CD4-positive, alpha-beta T cell treated with Interleukin-15 for 4 hours (primary cell): Measurements from ENCODE around the gene PRTFDC1.

Experiments
- DNase-seq: peaks from one replicate; pipeline ENCODE4 v3.0.0-alpha.2; 2020; ENCODE audit warnings: low spot score

Gene PRTFDC1

GRCh38 chr10:24902400-24902728 is 50.0 kb downstream of the PRTFDC1 start:
- no peak for DNase-seq

GRCh38 chr10:24901686-24902399 is 50.6 kb downstream of the PRTFDC1 start:
- DNase-seq = no peak

DNA sequence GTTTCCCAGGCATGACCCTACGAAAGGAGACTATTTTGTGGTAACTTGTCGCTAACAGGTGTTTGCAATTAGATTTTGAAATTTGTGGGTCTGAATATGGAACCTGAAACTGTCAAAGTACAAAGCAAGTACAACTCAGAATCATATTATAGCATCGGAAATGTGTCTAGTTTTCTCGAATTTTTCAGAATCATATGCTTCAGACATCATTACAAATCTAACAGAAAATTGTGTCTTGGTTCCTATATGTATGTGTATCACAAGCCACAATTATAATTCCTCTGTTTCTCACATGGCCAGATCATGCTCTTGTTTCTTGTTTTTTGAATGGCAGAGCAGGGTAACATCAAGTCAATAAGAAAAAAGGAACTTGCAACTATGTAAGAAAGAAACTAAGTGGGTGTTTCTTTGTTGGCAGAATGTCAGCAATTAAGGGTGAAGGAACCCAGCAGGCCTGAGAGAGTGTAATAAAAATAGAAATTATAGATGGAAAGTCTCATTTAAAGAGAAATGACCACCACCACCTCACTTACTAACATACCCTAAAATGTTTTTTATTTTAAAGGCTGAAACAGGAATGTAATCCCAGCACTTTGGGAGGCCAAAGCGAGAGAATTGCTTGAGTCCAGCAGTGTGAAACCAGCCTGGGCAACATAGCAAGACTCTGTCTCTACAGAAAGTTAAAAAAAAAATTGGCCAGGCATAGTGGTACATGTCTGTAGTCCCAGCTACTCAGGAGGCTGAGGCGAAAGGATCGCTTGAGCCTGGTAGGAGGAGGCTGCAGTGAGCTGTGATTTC is 51.3 kb downstream of the PRTFDC1 start:
- DNase-seq = no peak

DNA sequence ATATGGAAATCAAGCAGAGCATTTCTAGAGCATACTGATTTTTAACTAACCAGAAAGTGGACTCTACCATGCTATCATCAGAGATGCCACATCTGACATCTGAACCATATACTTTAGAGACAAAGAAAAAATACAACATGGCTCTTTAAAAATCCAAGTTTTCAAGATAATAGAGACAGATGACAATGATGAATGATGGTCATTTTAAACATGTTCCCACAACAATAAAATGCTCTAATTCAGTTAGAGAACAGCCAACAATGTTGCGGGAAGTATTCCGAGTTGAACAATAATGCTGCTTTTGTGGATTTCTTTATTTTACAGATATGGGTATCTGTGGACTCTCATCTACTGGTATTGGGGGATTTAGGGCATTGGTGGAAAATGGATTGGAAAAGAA is 52.8 kb downstream of the PRTFDC1 start:
- no peak for DNase-seq

- DNase-seq = no peak
These were observed 53.9 kb downstream of the PRTFDC1 start for GRCh38 chr10:24898501-24898900.

GRCh38 chr10:24897326-24897926 is 55.0 kb downstream of the PRTFDC1 start:
- peak; percentile 54 for DNase-seq

DNA sequence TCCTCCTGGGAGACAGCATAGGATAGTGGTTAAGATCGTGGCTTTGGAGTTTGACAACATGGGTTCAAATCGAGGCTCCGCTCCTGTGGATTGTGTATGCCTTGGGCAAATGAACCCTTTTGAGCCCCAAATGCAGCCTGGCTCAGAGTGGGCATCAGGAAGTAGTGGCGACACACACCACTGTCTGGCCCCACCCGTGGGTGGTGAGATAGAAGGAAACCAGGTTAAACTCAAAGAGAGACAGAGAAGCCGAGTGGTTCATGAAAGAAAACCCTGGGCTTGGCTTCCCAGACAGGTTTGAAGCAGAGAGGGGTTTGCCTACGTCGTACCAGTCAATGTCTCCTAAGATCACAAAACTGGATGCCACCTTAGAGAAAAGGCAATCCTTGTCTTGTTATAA is 57.7 kb downstream of the PRTFDC1 start:
- DNase-seq = peak; percentile 22

- no peak for DNase-seq
These were observed 58.1 kb downstream of the PRTFDC1 start for GRCh38 chr10:24894309-24894708.

DNA sequence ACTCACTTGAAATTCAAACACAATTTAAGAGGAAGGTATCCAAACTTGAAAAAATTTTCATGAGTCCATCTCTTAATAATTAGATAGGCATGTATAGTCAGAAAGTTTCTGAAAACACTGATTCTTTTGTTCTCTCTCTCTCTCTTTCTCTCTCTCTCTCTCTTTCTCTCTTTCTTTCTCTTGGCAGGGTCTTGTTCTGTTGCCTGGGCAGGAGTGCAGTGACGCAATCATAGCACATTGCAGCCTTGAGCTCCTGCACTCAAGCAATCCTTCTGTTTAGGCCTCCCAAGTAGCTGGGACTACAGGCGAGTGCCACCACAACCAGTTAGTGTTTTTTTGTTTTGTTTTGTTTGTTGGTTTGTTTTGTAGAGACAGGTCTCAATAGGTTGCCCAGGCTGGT is 59.3 kb downstream of the PRTFDC1 start:
- no peak for DNase-seq

DNA sequence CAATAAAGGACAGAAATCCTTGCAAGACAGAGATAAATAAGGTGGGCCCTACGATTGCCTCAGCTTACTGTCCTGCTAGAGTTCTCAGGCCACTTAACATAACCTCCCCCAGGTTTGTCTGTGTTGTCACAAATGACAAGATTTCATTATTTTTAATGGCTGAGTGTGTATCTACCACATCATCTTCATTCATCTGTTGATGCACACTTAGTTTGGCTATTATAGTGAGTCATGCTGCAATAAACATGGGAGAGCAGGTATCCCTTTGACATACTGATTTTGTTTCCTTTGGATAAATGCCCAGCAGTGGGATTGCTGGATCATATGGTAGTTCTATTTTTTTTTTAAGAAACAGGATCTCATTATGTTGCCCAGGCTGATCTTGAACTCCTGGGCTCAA is 60.6 kb downstream of the PRTFDC1 start:
- no peak for DNase-seq

DNA sequence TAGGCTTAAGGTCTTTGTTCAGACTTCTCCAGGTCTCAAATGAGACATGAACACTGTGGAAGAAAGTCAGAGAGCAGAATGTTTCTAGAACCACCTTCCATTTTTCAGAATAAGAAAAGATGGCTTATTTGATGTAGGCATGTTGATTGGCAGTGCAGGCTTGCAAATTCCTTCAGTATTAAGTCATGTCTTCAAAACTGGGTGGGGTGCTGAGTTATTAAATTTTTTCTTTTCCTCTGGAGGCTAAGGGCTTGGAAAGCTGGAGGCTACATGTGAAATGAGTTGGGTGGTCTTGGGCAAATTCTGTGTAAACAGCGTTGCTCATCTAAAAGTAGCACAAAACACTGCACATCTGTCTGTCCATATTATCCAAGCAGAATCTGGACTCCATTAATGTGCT is 62.8 kb downstream of the PRTFDC1 start:
- DNase-seq = no peak

- no peak for DNase-seq
These were observed 64.6 kb downstream of the PRTFDC1 start for GRCh38 chr10:24887855-24888231.

DNA sequence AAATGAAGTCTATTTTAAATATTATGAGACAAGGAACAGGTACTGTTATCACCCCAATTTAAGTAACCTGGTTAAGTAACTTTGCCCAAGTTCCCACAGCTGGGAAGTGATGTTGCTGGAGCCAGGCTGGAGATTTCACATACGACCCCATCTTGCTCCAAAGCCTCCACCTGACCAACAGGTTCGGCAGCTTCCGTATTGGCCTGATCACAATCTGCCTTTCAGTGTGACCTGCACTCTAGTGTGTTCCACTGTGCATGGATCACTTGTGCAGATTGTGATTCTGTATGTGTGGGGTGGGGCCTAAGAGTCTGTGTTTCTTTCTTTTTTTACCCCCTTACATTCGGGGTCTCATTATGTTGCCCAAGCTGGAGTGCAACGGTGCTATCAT is 66.1 kb downstream of the PRTFDC1 start:
- no peak for DNase-seq

DNA sequence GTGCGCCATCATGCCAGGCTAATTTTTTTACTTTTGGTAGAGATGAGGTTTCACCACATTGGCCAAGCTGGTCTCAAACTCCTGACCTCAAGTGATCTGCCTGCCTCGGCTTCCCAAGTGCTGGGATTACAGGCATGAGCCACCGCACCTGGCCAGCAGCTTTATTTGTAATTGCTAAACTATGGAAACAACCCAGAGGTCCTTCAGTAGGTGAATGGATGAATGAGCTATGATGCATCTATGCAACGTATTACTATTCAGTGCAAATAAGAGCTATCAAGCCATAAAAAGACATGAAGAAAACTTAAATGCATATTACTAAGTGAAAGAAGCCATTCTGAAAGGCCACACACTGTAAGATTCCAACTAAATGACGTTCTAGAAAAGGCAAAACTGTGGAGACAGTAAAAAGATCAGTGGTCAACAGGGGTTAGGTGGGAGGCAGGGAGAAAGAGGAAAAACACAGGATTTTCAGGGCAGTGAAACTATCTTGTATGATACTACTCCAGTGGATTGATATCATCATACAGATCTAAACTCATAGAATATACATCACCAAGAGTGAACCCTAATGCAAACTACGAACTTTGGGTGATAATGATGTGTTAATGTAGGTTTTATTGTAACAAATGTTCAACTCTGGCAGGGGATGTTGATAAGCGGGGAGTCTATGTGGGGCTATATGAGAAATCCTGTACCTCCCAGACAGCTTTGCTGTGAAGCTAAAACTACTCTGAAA is 66.7 kb downstream of the PRTFDC1 start:
- no peak for DNase-seq

DNA sequence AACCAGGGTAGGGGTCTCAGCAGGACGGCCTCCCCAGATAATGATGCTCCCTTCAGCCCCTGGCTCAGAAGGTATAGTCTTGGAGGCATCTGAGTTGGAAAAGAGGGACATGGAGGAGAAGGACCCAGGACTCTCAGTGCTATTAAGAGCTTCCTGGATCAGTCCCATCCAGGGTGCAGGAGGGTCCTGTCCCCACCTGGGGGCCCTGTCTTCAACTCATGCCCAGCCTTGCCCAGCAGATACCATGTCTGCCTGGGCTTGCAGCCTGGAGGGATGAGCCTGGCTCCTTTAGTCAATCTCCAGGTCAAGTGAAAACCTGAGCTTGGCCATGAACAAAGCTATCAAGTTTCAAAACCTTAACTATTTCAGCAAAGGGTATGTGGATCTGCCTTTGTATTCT is 67.6 kb downstream of the PRTFDC1 start:
- DNase-seq = no peak

DNA sequence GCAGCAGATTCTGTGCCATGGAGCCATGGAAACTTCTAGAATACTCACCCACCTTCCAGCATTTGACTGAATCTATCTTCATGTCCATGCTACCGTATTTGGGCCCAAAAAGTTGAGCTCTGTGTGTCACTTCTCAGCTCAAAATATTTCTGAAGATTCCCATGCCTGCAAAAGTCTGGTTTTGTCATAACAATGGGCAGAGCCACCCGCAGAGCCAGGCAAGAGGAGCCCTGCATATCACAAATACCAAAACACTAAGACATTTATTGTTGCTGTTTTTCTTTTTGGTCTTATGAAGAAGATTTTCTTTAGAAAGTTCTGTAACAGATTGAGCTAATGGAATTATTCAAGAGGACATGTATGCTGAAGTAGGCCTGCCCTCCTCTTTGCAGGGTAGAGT is 68.1 kb downstream of the PRTFDC1 start:
- no peak for DNase-seq

- DNase-seq = no peak
These were observed 69.2 kb downstream of the PRTFDC1 start for GRCh38 chr10:24883176-24883575.

DNA sequence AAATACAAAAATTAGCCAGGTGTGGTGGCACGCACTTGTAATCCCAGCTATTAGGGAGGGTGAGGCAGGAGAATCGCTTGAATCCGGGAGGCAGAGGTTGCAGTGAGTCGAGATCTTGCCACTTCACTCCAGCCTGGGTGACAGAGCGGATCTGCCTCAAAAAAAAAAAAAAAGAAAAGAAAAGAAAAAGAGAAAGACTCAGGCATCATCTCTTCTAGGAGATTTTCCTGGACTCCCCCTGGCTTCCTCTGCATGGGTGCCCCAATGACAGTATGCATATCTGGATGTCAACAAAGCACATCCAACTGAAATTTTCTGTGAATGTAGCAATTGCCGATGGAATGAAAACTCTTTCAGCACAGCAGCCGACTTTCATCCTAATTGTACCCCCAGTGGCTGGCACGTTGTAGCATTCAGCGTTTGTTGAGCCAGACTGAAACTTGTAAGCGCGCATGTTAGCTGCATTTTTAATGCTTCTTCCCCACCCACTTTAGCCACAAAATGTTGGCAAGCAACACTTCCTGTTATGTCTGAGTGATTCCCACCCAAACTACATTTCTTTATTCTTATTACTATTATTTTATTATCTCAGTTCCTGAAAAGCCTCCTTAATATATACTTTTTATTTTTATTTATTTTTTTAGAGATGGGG is 70.2 kb downstream of the PRTFDC1 start:
- DNase-seq = peak; percentile 65

GRCh38 chr10:24879861-24880260 is 72.5 kb downstream of the PRTFDC1 start:
- no peak for DNase-seq

DNA sequence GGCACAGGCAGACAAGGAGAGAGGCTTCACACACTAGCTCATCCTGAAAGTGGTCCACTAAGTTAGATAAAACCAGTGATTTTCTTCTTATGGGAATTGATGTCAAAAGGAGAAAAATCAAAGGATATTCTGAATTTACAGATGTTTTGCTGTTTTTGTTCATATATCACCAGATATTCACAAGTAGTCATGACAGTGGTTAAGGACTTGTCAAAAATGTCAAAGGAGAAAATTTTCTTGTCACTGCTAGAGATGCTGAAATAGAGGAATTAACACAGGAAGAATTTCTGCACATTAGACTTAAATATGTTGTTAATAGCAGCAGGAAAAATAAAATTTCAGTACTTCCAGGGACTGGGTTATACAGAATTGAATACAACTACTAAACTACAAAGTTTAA is 78.3 kb downstream of the PRTFDC1 start:
- DNase-seq = no peak

DNA sequence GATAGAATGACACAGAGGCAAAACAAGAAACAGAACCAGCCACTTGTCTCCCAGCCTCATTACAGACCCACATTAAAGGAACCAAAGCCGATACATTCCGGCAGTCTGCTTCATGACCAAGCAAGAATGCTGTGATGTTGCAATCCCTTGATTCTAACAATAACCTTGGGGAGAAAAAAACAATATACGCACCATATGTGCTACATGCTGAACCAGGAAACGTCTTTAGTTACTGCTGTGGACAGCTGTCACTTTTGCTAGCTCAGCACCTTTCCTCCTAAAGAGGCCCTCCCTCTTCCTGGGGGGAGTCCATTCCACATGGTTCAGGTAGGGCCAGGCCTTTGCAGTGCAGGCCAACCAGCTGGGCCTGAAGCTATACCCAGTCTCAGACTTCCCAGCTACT is 79.1 kb downstream of the PRTFDC1 start:
- no peak for DNase-seq

- no peak for DNase-seq
These were observed 79.6 kb downstream of the PRTFDC1 start for GRCh38 chr10:24872790-24873182.
